ENCODE data around the gene FAM222B.

DNA sequence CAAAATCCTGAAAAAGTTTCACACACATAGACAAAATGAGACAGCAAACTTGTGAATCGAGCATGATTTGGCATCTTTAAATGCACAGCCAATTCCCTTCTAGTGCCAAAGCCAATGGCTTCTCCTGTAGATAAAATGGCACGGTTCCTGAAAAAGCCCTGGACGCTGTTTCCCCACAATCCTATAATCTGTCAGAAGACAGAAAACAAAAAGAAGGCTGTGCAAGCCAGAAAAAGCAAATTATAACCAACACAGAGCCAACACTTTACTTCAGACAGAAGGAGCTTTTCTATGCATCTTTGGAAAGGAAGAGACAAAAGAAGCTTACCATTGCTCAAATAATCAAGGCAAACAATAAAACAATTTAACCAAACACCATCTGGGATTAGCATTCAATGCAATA, 23.8 kb downstream of the FAM222B start:
- TF ChIP-seq CTCF (IDR thresholded peaks at IDR 0.05; ENCODE audit: low read depth, low read length, missing input control) (no peak), HNF4G (IDR thresholded peaks at IDR 0.05) (no peak), JUND (IDR thresholded peaks at IDR 0.05) (no peak), SP1 (IDR thresholded peaks at IDR 0.05) (no peak), FOXA1 (IDR thresholded peaks at IDR 0.05) (no peak)

Measured in liver (tissue), 3 donors.